ENCODE data around the gene GPSM1. TPM values are rescaled to one million over a fixed set of nuclear protein-coding genes. Genes with fewer than 3 reads are reported as not detected.

The GPSM1 gene
- total RNA-seq, 1 experiment from 2014 or later: 26.4 TPM

DNA sequence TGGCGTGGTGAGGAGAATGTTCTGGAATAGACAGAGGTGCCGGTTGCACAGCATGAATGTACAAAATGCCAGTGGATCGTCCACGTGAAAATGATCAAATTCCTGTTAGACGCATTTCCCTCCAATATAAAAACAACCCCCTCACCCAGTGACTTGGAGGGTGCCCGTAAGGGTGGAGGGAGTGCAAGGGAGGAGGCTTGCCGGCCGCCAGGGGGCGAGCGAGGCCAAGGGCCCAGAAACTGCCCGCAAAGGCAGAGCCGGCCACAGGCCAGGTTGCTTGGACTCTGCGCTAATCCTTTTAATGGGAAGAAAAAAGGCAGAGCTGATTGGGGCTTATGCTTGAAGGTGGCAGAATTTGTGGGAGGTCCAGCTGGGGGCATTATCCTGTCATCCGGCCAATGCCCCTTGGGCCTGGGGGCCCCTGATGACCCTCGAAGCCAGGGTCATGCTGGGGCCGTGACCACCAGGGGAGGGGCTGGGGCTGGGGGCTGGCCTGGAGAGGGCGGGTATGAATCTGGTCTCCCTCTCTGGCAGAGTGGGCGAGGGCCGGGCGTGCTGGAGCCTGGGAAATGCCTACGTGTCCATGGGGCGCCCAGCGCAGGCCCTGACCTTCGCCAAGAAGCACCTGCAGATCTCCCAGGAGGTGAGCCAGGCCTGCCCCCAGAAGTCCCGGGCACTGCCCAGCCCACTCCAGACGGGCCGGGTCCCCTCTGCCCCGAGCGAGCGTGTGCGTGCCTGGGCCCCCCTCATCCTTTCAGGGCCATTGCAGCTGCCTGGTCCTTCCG lies 12.0 kb downstream of the GPSM1 start:
- POLR2A ChIA-PET: no interaction called here
- ATAC-seq: peak; percentile 87
- Histone ChIP-seq H2AFZ (ENCODE audit: low read depth, low read length, poor library complexity, severe bottlenecking) (no peak overlapping the region), H3K9ac (ENCODE audit: low read length) (no peak overlapping the region), H3K9me3 (ENCODE audit: control insufficient read depth in 1 of 2, insufficient read depth in 1 of 2, low read depth in 1 of 2, low read length in 2 of 2) (no peaks in the 10 kb centered on the region), H3K36me3 (ENCODE audit: control insufficient read depth in 1 of 2, insufficient read depth in 2 of 2, low read length in 2 of 2) (no peaks in the 10 kb centered on the region; a peak in 1 of 4 replicates), H3K27me3 (ENCODE audit: insufficient read depth, low read length) (no peaks in the 10 kb centered on the region), H3K4me3 (replicated peaks in 1 of 2; ENCODE audit: low read depth in 1 of 2, low read length in 2 of 2) (no peak overlapping the region), H3K4me1 (ENCODE audit: control insufficient read depth in 1 of 2, insufficient read depth in 2 of 2, low read length in 2 of 2) (peaks cover 6 to 14% of the 10 kb centered on the region in 2 experiments; a peak in 3 of 4 replicates), H3K27ac (ENCODE audit: low read depth, low read length) (no peak overlapping the region), H4K20me1 (ENCODE audit: insufficient read depth) (no peaks in the 10 kb centered on the region), H3K4me2 (ENCODE audit: low read length) (no peak overlapping the region), H3K9me2 (ENCODE audit: insufficient read depth) (no peaks in the 10 kb centered on the region), H3K79me2 (ENCODE audit: insufficient read depth, low read length) (no peaks in the 10 kb centered on the region)
- intact Hi-C loops (cut with micrococcal nuclease): loop anchor here (2.0 kb wide), 1 partner anchor 61 kb away; the partner anchor contains the start of gene SNAPC4
- CTCF ChIA-PET: interaction anchor here (0.7 to 1.1 kb wide), 2 partner anchors 10 to 24 kb away, joined by 3 read pairs; partner anchors contain the start of gene DNLZ
- no peak for DNase-seq (ENCODE audit: low read depth, low spot score)
- BruUV-seq (replicated peaks): no TSS peak
- TF ChIP-seq POLR2AphosphoS5 (IDR thresholded peaks at IDR 0.05; ENCODE audit: low read depth, low read length) (no peak), EZH2 (IDR thresholded peaks at IDR 0.05) (no peak), SIN3A (IDR thresholded peaks at IDR 0.05; ENCODE audit: low read depth) (no peak), SP1 (IDR thresholded peaks at IDR 0.05; ENCODE audit: low read depth) (no peak), YY1 (IDR thresholded peaks at IDR 0.05; ENCODE audit: extremely low read depth, insufficient replicate concordance, low read depth, low read length) (peak; percentile 49)
- TF ChIP-seq, protein P1, sequence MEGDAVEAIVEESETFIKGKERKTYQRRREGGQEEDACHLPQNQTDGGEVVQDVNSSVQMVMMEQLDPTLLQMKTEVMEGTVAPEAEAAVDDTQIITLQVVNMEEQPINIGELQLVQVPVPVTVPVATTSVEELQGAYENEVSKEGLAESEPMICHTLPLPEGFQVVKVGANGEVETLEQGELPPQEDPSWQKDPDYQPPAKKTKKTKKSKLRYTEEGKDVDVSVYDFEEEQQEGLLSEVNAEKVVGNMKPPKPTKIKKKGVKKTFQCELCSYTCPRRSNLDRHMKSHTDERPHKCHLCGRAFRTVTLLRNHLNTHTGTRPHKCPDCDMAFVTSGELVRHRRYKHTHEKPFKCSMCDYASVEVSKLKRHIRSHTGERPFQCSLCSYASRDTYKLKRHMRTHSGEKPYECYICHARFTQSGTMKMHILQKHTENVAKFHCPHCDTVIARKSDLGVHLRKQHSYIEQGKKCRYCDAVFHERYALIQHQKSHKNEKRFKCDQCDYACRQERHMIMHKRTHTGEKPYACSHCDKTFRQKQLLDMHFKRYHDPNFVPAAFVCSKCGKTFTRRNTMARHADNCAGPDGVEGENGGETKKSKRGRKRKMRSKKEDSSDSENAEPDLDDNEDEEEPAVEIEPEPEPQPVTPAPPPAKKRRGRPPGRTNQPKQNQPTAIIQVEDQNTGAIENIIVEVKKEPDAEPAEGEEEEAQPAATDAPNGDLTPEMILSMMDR (IDR thresholded peaks at IDR 0.05 in 2 of 3, conservative IDR thresholded peaks at IDR 0.05 in 1 of 3; ENCODE audit: borderline replicate concordance in 1 of 3, insufficient read depth in 1 of 3, low read depth in 2 of 3, low read length in 2 of 3): peak in 2 of 3 experiments; percentile 99; a peak in 4 of 6 replicates
- TF ChIP-seq, protein P2, sequence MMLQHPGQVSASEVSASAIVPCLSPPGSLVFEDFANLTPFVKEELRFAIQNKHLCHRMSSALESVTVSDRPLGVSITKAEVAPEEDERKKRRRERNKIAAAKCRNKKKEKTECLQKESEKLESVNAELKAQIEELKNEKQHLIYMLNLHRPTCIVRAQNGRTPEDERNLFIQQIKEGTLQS (IDR thresholded peaks at IDR 0.05): no peak
- TF ChIP-seq, protein P3, sequence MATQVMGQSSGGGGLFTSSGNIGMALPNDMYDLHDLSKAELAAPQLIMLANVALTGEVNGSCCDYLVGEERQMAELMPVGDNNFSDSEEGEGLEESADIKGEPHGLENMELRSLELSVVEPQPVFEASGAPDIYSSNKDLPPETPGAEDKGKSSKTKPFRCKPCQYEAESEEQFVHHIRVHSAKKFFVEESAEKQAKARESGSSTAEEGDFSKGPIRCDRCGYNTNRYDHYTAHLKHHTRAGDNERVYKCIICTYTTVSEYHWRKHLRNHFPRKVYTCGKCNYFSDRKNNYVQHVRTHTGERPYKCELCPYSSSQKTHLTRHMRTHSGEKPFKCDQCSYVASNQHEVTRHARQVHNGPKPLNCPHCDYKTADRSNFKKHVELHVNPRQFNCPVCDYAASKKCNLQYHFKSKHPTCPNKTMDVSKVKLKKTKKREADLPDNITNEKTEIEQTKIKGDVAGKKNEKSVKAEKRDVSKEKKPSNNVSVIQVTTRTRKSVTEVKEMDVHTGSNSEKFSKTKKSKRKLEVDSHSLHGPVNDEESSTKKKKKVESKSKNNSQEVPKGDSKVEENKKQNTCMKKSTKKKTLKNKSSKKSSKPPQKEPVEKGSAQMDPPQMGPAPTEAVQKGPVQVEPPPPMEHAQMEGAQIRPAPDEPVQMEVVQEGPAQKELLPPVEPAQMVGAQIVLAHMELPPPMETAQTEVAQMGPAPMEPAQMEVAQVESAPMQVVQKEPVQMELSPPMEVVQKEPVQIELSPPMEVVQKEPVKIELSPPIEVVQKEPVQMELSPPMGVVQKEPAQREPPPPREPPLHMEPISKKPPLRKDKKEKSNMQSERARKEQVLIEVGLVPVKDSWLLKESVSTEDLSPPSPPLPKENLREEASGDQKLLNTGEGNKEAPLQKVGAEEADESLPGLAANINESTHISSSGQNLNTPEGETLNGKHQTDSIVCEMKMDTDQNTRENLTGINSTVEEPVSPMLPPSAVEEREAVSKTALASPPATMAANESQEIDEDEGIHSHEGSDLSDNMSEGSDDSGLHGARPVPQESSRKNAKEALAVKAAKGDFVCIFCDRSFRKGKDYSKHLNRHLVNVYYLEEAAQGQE (IDR thresholded peaks at IDR 0.05; ENCODE audit: low read depth): no peak
- TF ChIP-seq, protein P4, sequence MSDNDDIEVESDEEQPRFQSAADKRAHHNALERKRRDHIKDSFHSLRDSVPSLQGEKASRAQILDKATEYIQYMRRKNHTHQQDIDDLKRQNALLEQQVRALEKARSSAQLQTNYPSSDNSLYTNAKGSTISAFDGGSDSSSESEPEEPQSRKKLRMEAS (IDR thresholded peaks at IDR 0.05): no peak
- RAD21 ChIA-PET (ENCODE audit: low non-redundant PET in 1 of 2, low total read pairs in 2 of 2, uncharacterized antibody in 2 of 2, unreplicated experiment in 2 of 2): no interaction called here

All from HCT116 (cell line).